Measurements from ENCODE around the gene SHB.

SHB gene

GRCh38 chr9:38068701-38069628 lies at the start of gene SHB:
SHB (minus strand) TSS chr9:38069227; CDS start chr9:38068645, 582 bp downstream.
- DNase-seq, result peak; percentile 81 to 89

GRCh38 chr9:38117651-38118050 lies 48.6 kb upstream of the SHB start:
- DNase-seq, result peak; percentile 98 to 99

GRCh38 chr9:38114905-38115304 lies 45.9 kb upstream of the SHB start:
- DNase-seq, result no peak

GRCh38 chr9:38112456-38112855 lies 43.4 kb upstream of the SHB start:
- DNase-seq, result no peak

- DNase-seq, result no peak
These were observed 43.0 kb upstream of the SHB start for GRCh38 chr9:38112049-38112448.

GRCh38 chr9:38110476-38110875 lies 41.4 kb upstream of the SHB start:
- DNase-seq, result no peak

- no peak for DNase-seq
These were observed 40.6 kb upstream of the SHB start for GRCh38 chr9:38109601-38110000.

- no peak for DNase-seq
These were observed 39.3 kb upstream of the SHB start for GRCh38 chr9:38108326-38108725.

GRCh38 chr9:38107811-38108304 lies 38.8 kb upstream of the SHB start:
- peak in 1 of 2 experiments; percentile 15 for DNase-seq

- DNase-seq, result no peak
These were observed 38.4 kb upstream of the SHB start for GRCh38 chr9:38107405-38107804.

- peak; percentile 28 to 72 for DNase-seq
These were observed 37.5 kb upstream of the SHB start for GRCh38 chr9:38106488-38106887.

- DNase-seq, result no peak
These were observed 34.3 kb upstream of the SHB start for GRCh38 chr9:38103340-38103739.

GRCh38 chr9:38101423-38101822 lies 32.4 kb upstream of the SHB start:
- no peak for DNase-seq

GRCh38 chr9:38096238-38096805 lies 27.3 kb upstream of the SHB start:
- no peak for DNase-seq

GRCh38 chr9:38094165-38094564 lies 25.1 kb upstream of the SHB start:
- no peak for DNase-seq

- no peak for DNase-seq
These were observed 23.6 kb upstream of the SHB start for GRCh38 chr9:38092656-38093055.

GRCh38 chr9:38092200-38092524 lies 23.1 kb upstream of the SHB start:
- DNase-seq, result no peak

- no peak for DNase-seq
These were observed 22.5 kb upstream of the SHB start for GRCh38 chr9:38091310-38092199.

- no peak for DNase-seq
These were observed 21.1 kb upstream of the SHB start for GRCh38 chr9:38090170-38090569.

- no peak for DNase-seq
These were observed 20.5 kb upstream of the SHB start for GRCh38 chr9:38089387-38090165.

GRCh38 chr9:38088006-38088925 lies 19.2 kb upstream of the SHB start:
- DNase-seq, result peak; percentile 7 to 62

Data from NCI-H524 (cell line).